ENCODE data around the gene FSIP1.

FSIP1 gene

DNA sequence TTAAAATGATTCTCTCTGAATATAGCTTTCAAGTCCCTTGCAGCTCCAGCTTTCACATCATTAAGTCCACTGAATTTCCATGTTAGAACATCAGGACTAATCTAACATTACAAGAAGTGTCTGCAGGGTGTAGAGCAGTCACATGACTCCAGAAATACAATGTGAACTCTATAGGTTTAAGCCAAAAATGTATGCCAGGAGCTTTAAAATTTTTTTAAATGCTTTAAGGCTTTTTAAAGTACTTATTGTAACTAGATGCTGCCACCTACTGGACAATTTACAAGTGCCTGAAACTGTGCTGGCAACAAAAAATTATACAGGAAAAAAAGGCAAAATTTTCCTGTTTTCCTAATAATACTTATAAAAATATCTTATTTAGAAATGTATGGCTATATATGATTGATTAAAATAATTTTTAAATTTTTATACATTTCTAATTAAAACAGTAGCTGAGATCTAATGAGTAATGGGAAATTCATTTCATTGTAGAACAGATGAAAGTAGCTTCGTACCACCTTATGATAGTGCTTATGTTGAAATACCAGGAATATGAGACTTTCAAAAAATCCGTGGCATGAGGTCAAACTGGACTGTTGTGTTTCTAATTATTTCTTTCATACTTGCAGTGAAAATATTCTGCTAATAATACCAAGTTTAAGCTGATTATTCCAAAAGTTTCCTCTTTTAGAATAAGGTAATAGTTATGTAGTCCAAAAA, 25.7 kb downstream of the FSIP1 start:
- DNase-seq (ENCODE audit: low spot score) = peak; percentile 80

GRCh38 chr15:39752991-39753390, 29.6 kb downstream of the FSIP1 start:
- DNase-seq (ENCODE audit: low spot score) = no peak

GRCh38 chr15:39752246-39752645, 30.4 kb downstream of the FSIP1 start:
- no peak for DNase-seq (ENCODE audit: low spot score)

DNA sequence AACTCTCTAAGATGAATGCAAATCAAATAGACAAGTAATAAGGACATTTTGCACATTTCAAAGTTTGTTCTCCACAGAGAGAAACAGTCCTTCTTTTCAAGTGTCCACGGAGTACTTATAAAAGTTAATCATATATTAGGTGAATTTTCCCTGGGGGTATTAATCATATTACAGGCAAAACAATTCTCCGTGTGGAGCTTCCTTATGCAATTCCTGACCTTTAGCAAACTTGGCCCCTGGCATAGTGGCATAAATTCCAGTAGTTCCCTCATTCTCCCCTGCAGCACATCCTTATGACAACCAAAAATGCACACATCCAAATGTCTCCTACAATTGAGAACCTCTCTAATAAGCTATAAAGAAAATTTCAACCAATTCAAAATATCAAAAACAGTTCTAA, 34.4 kb downstream of the FSIP1 start:
- no peak for DNase-seq (ENCODE audit: low spot score)

DNA sequence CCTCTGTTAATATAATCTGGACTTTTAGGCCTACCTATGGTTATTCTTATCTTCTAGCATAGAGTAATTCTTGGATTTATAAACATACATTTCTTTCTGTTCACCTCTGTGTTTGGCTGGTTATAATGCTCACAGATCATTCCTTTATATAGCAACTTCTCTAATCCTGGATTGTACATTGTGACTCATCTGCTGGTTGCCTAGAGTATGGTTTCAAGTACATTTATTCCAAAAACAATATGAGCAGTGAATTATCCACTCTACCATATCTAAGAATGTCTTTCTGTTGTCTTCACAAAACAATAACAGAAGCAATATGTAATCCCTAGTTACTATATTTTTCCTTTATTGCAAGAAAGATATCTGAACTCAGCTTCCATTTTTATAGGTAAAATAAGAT, 35.3 kb downstream of the FSIP1 start:
- no peak for DNase-seq (ENCODE audit: low spot score)

DNA sequence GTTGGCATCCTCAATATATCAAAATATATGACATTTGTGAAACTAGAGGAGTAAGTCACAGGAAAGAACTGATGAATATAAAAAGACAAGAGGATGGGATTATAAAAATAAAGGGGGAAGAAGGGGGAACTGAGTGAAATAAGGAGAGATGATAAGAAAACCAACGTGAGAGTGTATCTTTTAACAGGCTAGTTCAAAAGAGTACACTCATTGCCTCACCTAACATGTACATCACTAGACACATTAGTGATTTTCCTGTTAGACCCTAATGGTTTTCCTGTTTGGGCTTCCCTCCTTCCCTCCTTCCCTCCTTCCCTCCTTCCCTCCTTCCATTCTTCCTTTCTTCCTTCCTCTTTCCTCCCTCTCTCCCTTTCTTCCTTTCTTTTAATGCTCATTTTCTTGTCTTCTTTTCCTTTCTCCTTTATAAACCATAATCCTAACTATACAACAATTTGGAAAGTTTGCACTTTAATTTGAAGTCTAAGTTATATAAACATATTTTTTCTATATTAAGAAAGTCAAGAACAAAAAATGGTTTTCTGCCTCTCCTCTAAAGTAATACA, 35.8 kb downstream of the FSIP1 start:
- DNase-seq (ENCODE audit: low spot score) = no peak

GRCh38 chr15:39746176-39746575, 36.5 kb downstream of the FSIP1 start:
- no peak for DNase-seq (ENCODE audit: low spot score)

DNA sequence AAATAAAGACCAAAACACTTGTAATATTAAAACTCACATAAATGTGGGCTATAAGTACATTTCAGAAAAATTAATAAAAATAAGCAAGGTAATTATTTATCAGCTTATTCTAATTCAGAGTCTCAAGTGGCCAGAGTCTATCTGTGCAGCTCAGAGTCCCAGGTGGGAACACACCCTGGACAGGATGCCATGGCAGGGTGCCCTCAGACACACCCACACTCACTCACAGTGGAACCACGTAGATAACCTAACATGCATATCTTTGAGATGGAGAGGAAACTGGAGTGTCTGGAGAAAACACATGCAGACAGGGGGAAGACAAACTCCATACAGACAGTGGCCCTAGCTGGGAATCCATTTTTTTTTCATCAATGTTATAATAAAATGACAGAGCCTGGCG, 37.2 kb downstream of the FSIP1 start:
- DNase-seq (ENCODE audit: low spot score) = peak; percentile 32

DNA sequence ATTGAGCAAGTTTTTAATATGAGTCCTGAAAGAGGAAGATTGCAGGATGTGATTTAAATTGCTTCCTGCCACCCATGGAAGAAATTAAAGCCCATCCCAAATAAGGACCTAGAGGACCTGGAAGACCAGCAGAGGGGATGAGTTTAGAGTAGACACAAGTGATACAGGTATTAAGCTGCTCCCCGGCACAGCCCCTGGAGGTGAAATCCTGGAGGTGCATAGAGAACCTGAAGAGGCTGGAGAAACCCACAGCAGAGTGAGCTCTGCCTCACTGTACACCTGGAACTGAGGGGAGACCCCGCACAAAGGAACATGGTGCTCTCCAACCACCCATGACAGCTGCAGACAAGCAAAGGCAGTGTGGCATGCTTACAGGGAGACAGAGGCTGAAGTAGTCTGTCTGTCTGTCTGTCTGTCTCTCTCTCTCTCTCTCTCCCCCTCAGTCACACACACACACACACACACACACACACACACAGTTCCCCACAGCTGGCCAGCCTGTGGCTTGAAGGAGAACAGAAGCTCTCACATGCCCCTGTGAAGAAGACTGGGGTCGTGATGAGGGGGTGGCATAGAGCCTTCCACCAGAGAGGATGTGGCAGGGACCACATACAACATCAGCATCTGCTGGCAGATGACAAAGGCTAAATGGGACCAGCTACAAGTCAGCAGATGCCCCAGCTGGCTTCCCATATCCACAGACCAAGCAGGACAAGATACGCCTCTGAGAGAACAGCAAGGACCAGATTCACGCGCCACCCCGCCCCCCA, 38.1 kb downstream of the FSIP1 start:
- no peak for DNase-seq (ENCODE audit: low spot score)

DNA sequence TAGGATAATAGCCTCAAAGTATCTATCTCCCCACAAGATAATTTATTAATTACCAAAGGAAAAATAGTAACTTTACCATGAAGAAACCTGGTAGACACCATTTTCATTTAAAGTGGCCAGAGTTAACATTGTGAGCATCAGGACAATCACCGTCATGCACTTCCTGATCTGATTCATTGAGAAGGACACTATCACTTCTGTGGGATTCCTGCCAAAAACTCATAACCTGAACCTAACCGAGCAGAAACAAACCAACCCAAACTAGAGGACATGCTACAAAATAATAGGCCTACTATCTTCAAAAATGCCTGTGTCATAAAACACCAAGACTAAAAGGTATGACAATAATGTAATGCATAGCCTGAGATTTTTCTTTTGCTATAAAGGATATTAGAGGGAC, 39.0 kb downstream of the FSIP1 start:
- no peak for DNase-seq (ENCODE audit: low spot score)

DNA sequence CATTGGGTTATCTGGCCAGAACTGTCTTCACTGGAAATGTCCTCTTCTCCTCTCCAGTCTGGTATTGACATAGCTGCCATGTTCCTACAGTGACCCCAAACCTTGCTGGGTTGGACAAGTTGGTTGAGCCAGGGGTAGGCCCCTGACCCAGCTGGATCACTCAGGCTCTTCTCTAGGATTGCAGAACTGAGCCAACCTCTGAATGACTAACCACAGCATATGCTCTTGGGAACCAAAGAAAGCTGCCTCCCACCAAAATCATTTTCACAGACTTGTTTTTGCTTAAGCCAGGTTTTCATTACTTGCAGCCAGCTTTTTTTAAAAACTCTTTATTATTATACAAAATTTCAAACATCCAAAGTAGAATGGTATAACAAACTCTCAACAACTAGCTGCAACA, 41.4 kb downstream of the FSIP1 start:
- no peak for DNase-seq (ENCODE audit: low spot score)

DNA sequence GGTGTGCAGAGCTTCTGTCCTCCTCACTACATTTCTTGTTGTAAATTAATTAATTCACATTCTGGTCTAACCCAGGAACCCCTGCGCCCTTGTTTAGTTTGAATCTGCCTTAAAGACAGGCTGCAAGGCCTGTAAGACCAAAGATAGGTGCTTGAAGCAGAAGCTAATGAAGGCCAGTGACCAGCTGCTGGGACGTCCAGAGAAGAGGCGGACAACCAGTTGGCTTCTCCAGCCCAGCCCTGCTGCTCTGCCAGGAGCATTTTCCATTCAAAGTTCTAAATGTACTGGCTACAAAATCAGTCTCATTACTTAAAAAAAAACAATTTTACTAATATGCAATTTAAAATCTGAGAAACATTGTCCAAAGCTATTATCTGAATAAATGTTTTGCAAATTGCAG, 43.6 kb downstream of the FSIP1 start:
- DNase-seq (ENCODE audit: low spot score) = no peak

GRCh38 chr15:39737196-39737550, 45.5 kb downstream of the FSIP1 start:
- no peak for DNase-seq (ENCODE audit: low spot score)

- DNase-seq (ENCODE audit: low spot score) = no peak
Measured at GRCh38 chr15:39736412-39737195, 46.0 kb downstream of the FSIP1 start.

GRCh38 chr15:39735120-39735717, 47.4 kb downstream of the FSIP1 start:
- no peak for DNase-seq (ENCODE audit: low spot score)

GRCh38 chr15:39731266-39731665, 51.4 kb downstream of the FSIP1 start:
- no peak for DNase-seq (ENCODE audit: low spot score)

DNA sequence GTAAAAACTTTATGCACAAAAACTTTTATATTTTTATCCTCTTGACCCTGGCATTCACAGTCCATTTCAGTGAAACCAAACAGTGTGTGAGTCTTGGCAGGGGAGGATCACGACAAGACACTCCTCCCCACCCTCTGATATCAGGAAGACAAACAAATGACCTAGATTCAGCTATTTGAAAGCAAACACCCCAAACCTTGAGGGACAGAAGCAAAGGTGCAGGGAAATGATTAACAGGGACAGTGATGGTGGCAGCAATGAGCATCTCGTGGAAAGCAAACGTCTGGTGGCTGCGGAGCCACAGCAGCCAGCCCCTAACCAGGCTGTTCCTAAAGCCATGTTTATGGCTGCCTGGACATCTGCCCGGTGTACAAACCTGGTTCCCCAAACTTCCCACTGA, 52.1 kb downstream of the FSIP1 start:
- no peak for DNase-seq (ENCODE audit: low spot score)

DNA sequence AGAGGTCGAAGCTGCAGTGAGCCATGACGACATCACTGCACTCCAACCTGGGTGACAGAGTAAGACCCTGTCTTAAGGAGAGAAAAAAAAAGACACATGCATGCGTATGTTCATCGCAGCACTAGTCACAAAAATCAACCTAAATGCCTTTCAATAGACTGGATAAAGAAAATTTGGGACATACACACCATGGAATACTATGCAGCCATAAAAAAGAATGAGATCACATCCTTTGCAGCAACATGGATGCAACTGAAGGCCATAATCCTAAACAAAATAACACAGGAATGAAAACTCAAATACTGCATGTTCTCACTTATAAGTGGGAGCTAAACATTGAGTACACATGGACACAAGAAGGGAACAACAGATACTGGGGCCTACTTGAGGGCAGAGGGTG, 53.1 kb downstream of the FSIP1 start:
- DNase-seq (ENCODE audit: low spot score) = no peak

DNA sequence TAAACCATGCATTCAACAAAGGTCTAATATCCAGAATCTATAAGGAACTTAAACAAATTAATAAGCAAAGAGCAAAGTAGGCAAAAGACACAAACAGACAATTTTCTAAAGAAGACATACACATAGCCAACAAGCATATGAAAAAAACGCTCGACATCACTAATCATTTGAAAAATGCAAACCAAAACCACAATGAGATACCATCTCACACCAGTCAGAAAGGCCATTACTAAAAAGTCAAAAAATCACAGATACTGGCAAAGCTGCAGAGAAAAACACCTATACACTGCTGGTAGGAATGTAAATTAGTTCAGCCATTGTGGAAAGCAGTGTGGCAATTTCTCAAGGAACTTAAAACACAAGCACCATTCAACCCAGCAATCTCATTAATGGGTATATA, 53.8 kb downstream of the FSIP1 start:
- DNase-seq (ENCODE audit: low spot score) = no peak

DNA sequence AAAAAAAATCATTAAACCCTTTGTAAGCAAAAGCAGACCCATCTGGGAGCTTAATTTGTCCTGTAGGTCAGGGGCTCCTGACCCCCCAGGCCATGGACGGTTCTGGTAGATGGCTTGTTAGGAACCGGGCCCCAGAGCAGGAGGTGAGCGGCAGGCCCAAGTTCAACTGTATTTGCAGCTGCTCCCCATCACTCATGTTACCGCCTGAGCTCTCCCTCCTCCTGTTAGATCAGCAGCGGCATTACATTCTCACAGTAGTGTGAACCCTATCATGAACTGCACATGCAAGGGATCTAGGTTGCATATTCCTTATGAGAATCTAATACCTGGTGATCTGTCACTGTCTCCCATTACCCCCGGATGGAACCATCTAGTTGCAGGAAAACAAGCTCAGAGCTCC, 60.7 kb downstream of the FSIP1 start:
- DNase-seq (ENCODE audit: low spot score) = no peak

- DNase-seq (ENCODE audit: low spot score) = no peak
Measured at GRCh38 chr15:39720621-39721611, 61.7 kb downstream of the FSIP1 start.
